Panc1 (cell line): ENCODE results near the gene ZSCAN10.
"Not testable (repeated sequence)": the region's sequence is repeated elsewhere in the genome, so short reads cannot be mapped to it uniquely, and the experiment has no call there.

Source experiments
- POLR2AphosphoS5 ChIP-seq: IDR thresholded peaks from 2 replicates; pipeline ENCODE4 v1.6.1; 2012; ENCODE audit warnings: mild to moderate bottlenecking, low read depth, low read length, moderate library complexity
- TF ChIP-seq, protein P1 (sequence below): fragments of 450-650 bp; IDR thresholded peaks from 2 replicates; pipeline ENCODE4 v1.5.1; 2017; ENCODE audit warnings: mild to moderate bottlenecking
- TF ChIP-seq, protein P2 (sequence below), 2 experiments: IDR thresholded peaks; 2 replicates each; pipeline ENCODE4 v1.6.1; 2011 to 2012; ENCODE audit warnings: low read depth in 2 of 2, control low read depth in 1 of 2, low read length in 1 of 2, mild to moderate bottlenecking in 1 of 2, moderate library complexity in 1 of 2; ENCODE audit not compliant: insufficient read depth in 1 of 2

- TF ChIP-seq, protein P1, sequence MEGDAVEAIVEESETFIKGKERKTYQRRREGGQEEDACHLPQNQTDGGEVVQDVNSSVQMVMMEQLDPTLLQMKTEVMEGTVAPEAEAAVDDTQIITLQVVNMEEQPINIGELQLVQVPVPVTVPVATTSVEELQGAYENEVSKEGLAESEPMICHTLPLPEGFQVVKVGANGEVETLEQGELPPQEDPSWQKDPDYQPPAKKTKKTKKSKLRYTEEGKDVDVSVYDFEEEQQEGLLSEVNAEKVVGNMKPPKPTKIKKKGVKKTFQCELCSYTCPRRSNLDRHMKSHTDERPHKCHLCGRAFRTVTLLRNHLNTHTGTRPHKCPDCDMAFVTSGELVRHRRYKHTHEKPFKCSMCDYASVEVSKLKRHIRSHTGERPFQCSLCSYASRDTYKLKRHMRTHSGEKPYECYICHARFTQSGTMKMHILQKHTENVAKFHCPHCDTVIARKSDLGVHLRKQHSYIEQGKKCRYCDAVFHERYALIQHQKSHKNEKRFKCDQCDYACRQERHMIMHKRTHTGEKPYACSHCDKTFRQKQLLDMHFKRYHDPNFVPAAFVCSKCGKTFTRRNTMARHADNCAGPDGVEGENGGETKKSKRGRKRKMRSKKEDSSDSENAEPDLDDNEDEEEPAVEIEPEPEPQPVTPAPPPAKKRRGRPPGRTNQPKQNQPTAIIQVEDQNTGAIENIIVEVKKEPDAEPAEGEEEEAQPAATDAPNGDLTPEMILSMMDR = not testable (repeated sequence)
- TF ChIP-seq, protein P2, sequence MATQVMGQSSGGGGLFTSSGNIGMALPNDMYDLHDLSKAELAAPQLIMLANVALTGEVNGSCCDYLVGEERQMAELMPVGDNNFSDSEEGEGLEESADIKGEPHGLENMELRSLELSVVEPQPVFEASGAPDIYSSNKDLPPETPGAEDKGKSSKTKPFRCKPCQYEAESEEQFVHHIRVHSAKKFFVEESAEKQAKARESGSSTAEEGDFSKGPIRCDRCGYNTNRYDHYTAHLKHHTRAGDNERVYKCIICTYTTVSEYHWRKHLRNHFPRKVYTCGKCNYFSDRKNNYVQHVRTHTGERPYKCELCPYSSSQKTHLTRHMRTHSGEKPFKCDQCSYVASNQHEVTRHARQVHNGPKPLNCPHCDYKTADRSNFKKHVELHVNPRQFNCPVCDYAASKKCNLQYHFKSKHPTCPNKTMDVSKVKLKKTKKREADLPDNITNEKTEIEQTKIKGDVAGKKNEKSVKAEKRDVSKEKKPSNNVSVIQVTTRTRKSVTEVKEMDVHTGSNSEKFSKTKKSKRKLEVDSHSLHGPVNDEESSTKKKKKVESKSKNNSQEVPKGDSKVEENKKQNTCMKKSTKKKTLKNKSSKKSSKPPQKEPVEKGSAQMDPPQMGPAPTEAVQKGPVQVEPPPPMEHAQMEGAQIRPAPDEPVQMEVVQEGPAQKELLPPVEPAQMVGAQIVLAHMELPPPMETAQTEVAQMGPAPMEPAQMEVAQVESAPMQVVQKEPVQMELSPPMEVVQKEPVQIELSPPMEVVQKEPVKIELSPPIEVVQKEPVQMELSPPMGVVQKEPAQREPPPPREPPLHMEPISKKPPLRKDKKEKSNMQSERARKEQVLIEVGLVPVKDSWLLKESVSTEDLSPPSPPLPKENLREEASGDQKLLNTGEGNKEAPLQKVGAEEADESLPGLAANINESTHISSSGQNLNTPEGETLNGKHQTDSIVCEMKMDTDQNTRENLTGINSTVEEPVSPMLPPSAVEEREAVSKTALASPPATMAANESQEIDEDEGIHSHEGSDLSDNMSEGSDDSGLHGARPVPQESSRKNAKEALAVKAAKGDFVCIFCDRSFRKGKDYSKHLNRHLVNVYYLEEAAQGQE (IDR thresholded peaks at IDR 0.05; ENCODE audit: insufficient read depth in 1 of 2, low read depth in 2 of 2, low read length in 1 of 2) = not testable (repeated sequence)
- TF ChIP-seq POLR2AphosphoS5 = not testable (repeated sequence)
Measured at GRCh38 chr16:3072148-3072547, 26.9 kb downstream of the ZSCAN10 start.
